GM12878 (cell line): ENCODE data around the gene C11orf98. TPM values are rescaled to one million over a fixed set of nuclear protein-coding genes. Genes with fewer than 3 reads are reported as not detected.

ENCODE experiments used
- ATAC-seq: fragments of 200-7000 bp; cut with Tn5 transposase; 3 replicates; pipeline ENCODE4 v1.9.1; 2020; ENCODE audit warnings: mild to moderate bottlenecking, moderate library complexity
- BruUV-seq: library from RNA; stranded (reverse); fragments of 400-500 nt; replicated peaks from 2 replicates; lab custom pipeline; 2021; lab: Mats Ljungman, UMichigan
- CTCF ChIA-PET: fragments of 300-600 bp; sonication (Branson Sonifier 250); formaldehyde crosslinking; extraction: SDS; loops from one replicate; lab custom pipeline; 2021; ENCODE audit warnings: inconsistent platforms; lab: Yijun Ruan, JAX
- POLR2A ChIA-PET: fragments of 350-600 bp; formaldehyde crosslinking; extraction: SDS; loops from one replicate; lab custom pipeline; 2021; ENCODE audit warnings: inconsistent platforms; lab: Charles Lee
- RAD21 ChIA-PET: fragments of 300-600 bp; sonication (Branson Sonifier 250); formaldehyde crosslinking; loops from one replicate; lab custom pipeline; 2023; ENCODE audit warnings: antibody characterized with exemption; ENCODE audit not compliant: unreplicated experiment; lab: Charles Lee
- SMC1A ChIA-PET: fragments of 300-600 bp; sonication (Branson Sonifier 250); formaldehyde crosslinking; loops from one replicate; lab custom pipeline; 2023; ENCODE audit not compliant: unreplicated experiment, uncharacterized antibody; lab: Charles Lee
- DNase-seq: peaks from one replicate; pipeline ENCODE4 v3.0.0-alpha.2; 2011; ENCODE audit warnings: low read depth, low spot score
- FAIRE-seq: peaks from 3 replicates; lab custom pipeline; 2011; peaks lifted over from hg19 to GRCh38; lab: Jason Lieb, UNC
- H2AFZ ChIP-seq: 2 replicates; pipeline ENCODE4 v1.6.0; 2011; ENCODE audit warnings: low read depth, low read length, control low read depth; ENCODE audit not compliant: control insufficient read depth
- H3K27ac ChIP-seq: 2 replicates; pipeline ENCODE4 v1.5.1; 2011; ENCODE audit warnings: control low read depth; ENCODE audit not compliant: control insufficient read depth, insufficient read depth
- H3K27me3 ChIP-seq, 2 experiments: replicated peaks in 1 of 2; 2 replicates each; pipeline versions ENCODE4 v1.6.0 to v1.6.1; 2011; ENCODE audit warnings: low read length in 1 of 2; ENCODE audit not compliant: control insufficient read depth in 2 of 2, insufficient read depth in 2 of 2
- H3K36me3 ChIP-seq, 2 experiments: 2 replicates each; pipeline ENCODE4 v1.5.1; 2011; ENCODE audit warnings: low read length in 1 of 2; ENCODE audit not compliant: control insufficient read depth in 2 of 2, insufficient read depth in 2 of 2
- H3K4me1 ChIP-seq: 2 replicates; pipeline ENCODE4 v1.6.1; 2011; ENCODE audit warnings: mild to moderate bottlenecking, low read length, moderate library complexity, mixed read lengths; ENCODE audit not compliant: control insufficient read depth, insufficient read depth
- H3K4me2 ChIP-seq: 2 replicates; pipeline ENCODE4 v1.6.0; 2011; ENCODE audit warnings: control low read depth; ENCODE audit not compliant: control insufficient read depth, insufficient read depth
- H3K4me3 ChIP-seq: fragments of 200-600 bp; sonication (generic); 2 replicates; pipeline ENCODE4 v1.5.1; 2016
- H3K79me2 ChIP-seq: 2 replicates; pipeline ENCODE4 v1.6.0; 2011; ENCODE audit warnings: low read length; ENCODE audit not compliant: control insufficient read depth, insufficient read depth
- H3K9ac ChIP-seq: 2 replicates; pipeline ENCODE4 v1.8.0; 2011; ENCODE audit warnings: low read length, control low read depth, mixed read lengths; ENCODE audit not compliant: control insufficient read depth, insufficient read depth
- H3K9me3 ChIP-seq: replicated peaks from 3 replicates; pipeline ENCODE4 v1.5.1; 2011; ENCODE audit warnings: mild to moderate bottlenecking, low read length; ENCODE audit not compliant: control insufficient read depth, insufficient read depth
- H4K20me1 ChIP-seq: 2 replicates; pipeline ENCODE4 v1.6.0; 2011; ENCODE audit not compliant: control insufficient read depth, insufficient read depth
- CBX3 ChIP-seq: fragments of 200-600 bp; sonication (generic); IDR thresholded peaks from 2 replicates; pipeline ENCODE4 v1.6.1; 2016; ENCODE audit warnings: low read depth, borderline replicate concordance
- CHD2 ChIP-seq: IDR thresholded peaks from 2 replicates; pipeline ENCODE4 v1.6.1; 2011; ENCODE audit warnings: low read depth, low read length, improper control_type of control experiment, borderline replicate concordance
- CREM ChIP-seq: IDR thresholded peaks from 2 replicates; pipeline ENCODE4 v1.6.1; 2014; ENCODE audit warnings: antibody characterized with exemption, low read depth
- FOXK2 ChIP-seq: fragments of 450-650 bp; IDR thresholded peaks from 2 replicates; pipeline ENCODE4 v1.6.1; 2017; ENCODE audit warnings: mild to moderate bottlenecking, moderate library complexity
- HCFC1 ChIP-seq: fragments of 150-350 bp; IDR thresholded peaks from 2 replicates; pipeline ENCODE4 v1.6.1; 2014; ENCODE audit warnings: low read length
- KDM1A ChIP-seq: fragments of 200-600 bp; sonication (generic); IDR thresholded peaks from 2 replicates; pipeline ENCODE4 v1.6.1; 2016; ENCODE audit warnings: borderline replicate concordance
- MXI1 ChIP-seq: fragments of 150-350 bp; IDR thresholded peaks from 2 replicates; pipeline ENCODE4 v1.6.1; 2011; ENCODE audit warnings: low read depth, mild to moderate bottlenecking, inconsistent platforms, low read length, improper control_type of control experiment
- TARDBP ChIP-seq: IDR thresholded peaks from 2 replicates; pipeline ENCODE4 v1.6.1; 2016; ENCODE audit warnings: borderline replicate concordance
- YBX1 ChIP-seq: fragments of 450-650 bp; IDR thresholded peaks from 2 replicates; pipeline ENCODE4 v1.6.1; 2016; ENCODE audit warnings: antibody characterized with exemption
- YY1 ChIP-seq: IDR thresholded peaks from 2 replicates; pipeline ENCODE4 v1.6.1; 2011; ENCODE audit warnings: low read depth, mild to moderate bottlenecking, low read length
- ZZZ3 ChIP-seq: IDR thresholded peaks from 2 replicates; pipeline ENCODE4 v1.6.1; 2011; ENCODE audit warnings: low read depth; ENCODE audit not compliant: control insufficient read depth, insufficient read length
- WGBS: methylation state at CpG from one replicate; pipeline ENCODE4 v1.1.6; 2016; ENCODE audit warnings: low lambda C conversion rate; ENCODE audit not compliant: insufficient replicate concordance, insufficient coverage; ENCODE audit errors: missing lambda C conversion rate; 5-methylcytosine and 5-hydroxymethylcytosine counted together
- in situ Hi-C: fragments of 300-500 bp; cut with MboI; formaldehyde crosslinking; loops from 9 replicates; pipeline ENCODE4 v1.14.3; 2018; ENCODE audit warnings: mixed read lengths
- intact Hi-C: fragments of 100-400 bp; cut with micrococcal nuclease; formaldehyde crosslinking; loops from one replicate; pipeline ENCODE4 v1.14.2; 2022; ENCODE audit not compliant: unreplicated experiment
- polyA plus RNA-seq, 11 experiments: library from polyadenylated mRNA; depleted of rRNA in 4 of 11; unstranded in 6 of 11; stranded (reverse) in 5 of 11; fragments of >200 nt; fragmentation: Nextera tagmentation in 4 of 11; fragmentation: Illumina TruSeq in 1 of 11; extraction: Ambion mirVana in 4 of 11; extraction: Trizol in 1 of 11; gene quantifications; 1 replicate in 1 of 11; 2 replicates in 10 of 11; pipeline versions ENCODE4 v1.2.1 to v1.2.3, GENCODE V29; 2011 to 2016; ENCODE audit warnings: inconsistent platforms in 2 of 11, missing spikeins in 2 of 11, low read depth in 1 of 11
- total RNA-seq, 4 experiments: library from RNA; depleted of rRNA in 3 of 4; stranded (reverse); fragments of >200 nt in 3 of 4; fragmentation: Illumina TruSeq in 1 of 4; extraction: Trizol in 1 of 4; gene quantifications; 2 replicates each; pipeline versions ENCODE4 v1.2.1 to v1.2.3, GENCODE V29; 2013 to 2021
- TF ChIP-seq, protein P1 (sequence below): IDR thresholded peaks from 2 replicates; pipeline ENCODE4 v1.6.1; 2012; ENCODE audit warnings: improper control_type of control experiment, low read depth, low read length; ENCODE audit not compliant: insufficient replicate concordance
- TF ChIP-seq, protein P2 (sequence below): fragments of 450-650 bp; IDR thresholded peaks from 2 replicates; pipeline ENCODE4 v1.6.1; 2017; ENCODE audit warnings: low read depth, mild to moderate bottlenecking, moderate library complexity
- TF ChIP-seq, protein P3 (sequence below): fragments of 450-650 bp; IDR thresholded peaks from 2 replicates; pipeline ENCODE4 v1.6.1; 2018; ENCODE audit warnings: borderline replicate concordance, mild to moderate bottlenecking; ENCODE audit not compliant: partially characterized antibody

The C11orf98 gene
- total and polyA plus RNA-seq, 10 of the 15 experiments (the other 5 are each of a cell fraction or from before 2014, with no cell fraction given), result 62.5 to 270 (median 162) TPM

DNA sequence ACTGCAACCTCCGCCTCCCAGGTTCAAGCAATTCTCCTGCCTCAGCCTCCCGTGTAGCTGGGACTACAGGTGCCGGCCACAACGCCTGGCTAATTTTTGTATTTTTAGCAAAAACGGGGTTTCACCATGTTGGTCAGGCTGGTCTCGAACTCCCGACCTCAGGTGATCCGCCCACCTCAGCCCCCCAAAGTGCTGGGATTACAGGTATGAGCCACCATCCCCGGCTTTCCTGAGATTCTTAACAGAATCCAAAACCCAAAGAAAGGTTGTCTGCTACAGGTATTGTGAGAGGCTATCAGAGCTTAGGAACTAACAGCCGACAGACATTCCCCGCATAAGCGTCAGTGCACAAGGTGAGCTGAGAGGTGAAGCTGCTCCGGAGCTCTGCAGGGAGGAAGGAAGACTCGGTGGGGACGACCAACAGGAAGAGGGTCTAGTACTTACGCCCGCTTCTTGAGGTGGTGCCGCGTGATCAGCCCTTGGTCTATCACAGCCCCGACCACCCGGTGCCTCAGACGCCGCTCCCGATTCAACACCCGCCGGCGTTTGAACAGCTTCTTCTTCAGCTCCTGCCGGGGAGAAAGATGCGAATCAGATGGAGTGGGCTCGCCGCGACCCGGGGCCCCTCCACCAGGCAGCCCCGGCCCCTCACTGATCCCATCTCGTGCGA is 470 bp downstream of the C11orf98 start:
- Histone ChIP-seq H3K79me2 (peaks cover 46% of the 10 kb centered on the region), H4K20me1 (no peaks in the 10 kb centered on the region), H3K27me3 (no peaks in the 10 kb centered on the region), H3K4me2 (peak overlapping the region; percentile 71), H3K9ac (peak overlapping the region; percentile 96), H3K9me3 (no peaks in the 10 kb centered on the region), H2AFZ (peak overlapping the region; percentile 91), H3K4me1 (peaks cover 7% of the 10 kb centered on the region), H3K4me3 (peak overlapping the region; percentile 95), H3K36me3 (peaks cover 5 to 12% of the 10 kb centered on the region in 2 experiments), H3K27ac (peak overlapping the region; percentile 95)
- RAD21 ChIA-PET, result interaction anchor here (0.8 to 2.7 kb wide), 31 partner anchors 9 to 240 kb away, joined by 3 to 26 read pairs (median 5); partner anchors contain the start of genes B3GAT3, EEF1G, GANAB and HNRNPUL2
- BruUV-seq, result TSS peak; percentile 77
- DNase-seq (no peak), ATAC-seq (peak; percentile 67), FAIRE-seq (peak; percentile 54)
- intact Hi-C loops, result loop anchor here (1.0 kb wide), 1 partner anchor 11 kb away; the partner anchor contains the start of gene INTS5
- WGBS, result under 1% methylated on average over 36 of the region's 36 CpGs
- SMC1A ChIA-PET, result interaction anchor here (0.6 to 3.4 kb wide), 25 partner anchors 8 to 197 kb away, joined by 3 to 41 read pairs (median 4); partner anchors contain the start of genes B3GAT3, GANAB, HNRNPUL2 and INTS5
- POLR2A ChIA-PET, result interaction anchor here (0.6 to 16.2 kb wide), 35 partner anchors 13 to 541 kb away, joined by 3 to 295 read pairs (median 5); partner anchors contain the start of genes B3GAT3, EEF1G, GANAB and HNRNPUL2
- in situ Hi-C loops, result no loop called here
- CTCF ChIA-PET, result interaction anchor here (0.6 to 2.1 kb wide), 19 partner anchors 9 to 773 kb away, joined by 3 to 11 read pairs (median 4); partner anchors contain the start of genes B3GAT3, GANAB, HNRNPUL2 and INTS5
- TF ChIP-seq, protein P1, sequence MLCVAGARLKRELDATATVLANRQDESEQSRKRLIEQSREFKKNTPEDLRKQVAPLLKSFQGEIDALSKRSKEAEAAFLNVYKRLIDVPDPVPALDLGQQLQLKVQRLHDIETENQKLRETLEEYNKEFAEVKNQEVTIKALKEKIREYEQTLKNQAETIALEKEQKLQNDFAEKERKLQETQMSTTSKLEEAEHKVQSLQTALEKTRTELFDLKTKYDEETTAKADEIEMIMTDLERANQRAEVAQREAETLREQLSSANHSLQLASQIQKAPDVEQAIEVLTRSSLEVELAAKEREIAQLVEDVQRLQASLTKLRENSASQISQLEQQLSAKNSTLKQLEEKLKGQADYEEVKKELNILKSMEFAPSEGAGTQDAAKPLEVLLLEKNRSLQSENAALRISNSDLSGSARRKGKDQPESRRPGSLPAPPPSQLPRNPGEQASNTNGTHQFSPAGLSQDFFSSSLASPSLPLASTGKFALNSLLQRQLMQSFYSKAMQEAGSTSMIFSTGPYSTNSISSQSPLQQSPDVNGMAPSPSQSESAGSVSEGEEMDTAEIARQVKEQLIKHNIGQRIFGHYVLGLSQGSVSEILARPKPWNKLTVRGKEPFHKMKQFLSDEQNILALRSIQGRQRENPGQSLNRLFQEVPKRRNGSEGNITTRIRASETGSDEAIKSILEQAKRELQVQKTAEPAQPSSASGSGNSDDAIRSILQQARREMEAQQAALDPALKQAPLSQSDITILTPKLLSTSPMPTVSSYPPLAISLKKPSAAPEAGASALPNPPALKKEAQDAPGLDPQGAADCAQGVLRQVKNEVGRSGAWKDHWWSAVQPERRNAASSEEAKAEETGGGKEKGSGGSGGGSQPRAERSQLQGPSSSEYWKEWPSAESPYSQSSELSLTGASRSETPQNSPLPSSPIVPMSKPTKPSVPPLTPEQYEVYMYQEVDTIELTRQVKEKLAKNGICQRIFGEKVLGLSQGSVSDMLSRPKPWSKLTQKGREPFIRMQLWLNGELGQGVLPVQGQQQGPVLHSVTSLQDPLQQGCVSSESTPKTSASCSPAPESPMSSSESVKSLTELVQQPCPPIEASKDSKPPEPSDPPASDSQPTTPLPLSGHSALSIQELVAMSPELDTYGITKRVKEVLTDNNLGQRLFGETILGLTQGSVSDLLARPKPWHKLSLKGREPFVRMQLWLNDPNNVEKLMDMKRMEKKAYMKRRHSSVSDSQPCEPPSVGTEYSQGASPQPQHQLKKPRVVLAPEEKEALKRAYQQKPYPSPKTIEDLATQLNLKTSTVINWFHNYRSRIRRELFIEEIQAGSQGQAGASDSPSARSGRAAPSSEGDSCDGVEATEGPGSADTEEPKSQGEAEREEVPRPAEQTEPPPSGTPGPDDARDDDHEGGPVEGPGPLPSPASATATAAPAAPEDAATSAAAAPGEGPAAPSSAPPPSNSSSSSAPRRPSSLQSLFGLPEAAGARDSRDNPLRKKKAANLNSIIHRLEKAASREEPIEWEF, result no peak
- TF ChIP-seq, protein P2, sequence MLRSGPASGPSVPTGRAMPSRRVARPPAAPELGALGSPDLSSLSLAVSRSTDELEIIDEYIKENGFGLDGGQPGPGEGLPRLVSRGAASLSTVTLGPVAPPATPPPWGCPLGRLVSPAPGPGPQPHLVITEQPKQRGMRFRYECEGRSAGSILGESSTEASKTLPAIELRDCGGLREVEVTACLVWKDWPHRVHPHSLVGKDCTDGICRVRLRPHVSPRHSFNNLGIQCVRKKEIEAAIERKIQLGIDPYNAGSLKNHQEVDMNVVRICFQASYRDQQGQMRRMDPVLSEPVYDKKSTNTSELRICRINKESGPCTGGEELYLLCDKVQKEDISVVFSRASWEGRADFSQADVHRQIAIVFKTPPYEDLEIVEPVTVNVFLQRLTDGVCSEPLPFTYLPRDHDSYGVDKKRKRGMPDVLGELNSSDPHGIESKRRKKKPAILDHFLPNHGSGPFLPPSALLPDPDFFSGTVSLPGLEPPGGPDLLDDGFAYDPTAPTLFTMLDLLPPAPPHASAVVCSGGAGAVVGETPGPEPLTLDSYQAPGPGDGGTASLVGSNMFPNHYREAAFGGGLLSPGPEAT, result peak; percentile 69
- TF ChIP-seq HCFC1, result no peak
- no peak for TF ChIP-seq MXI1
- no peak for TF ChIP-seq CHD2
- TF ChIP-seq, protein P3, sequence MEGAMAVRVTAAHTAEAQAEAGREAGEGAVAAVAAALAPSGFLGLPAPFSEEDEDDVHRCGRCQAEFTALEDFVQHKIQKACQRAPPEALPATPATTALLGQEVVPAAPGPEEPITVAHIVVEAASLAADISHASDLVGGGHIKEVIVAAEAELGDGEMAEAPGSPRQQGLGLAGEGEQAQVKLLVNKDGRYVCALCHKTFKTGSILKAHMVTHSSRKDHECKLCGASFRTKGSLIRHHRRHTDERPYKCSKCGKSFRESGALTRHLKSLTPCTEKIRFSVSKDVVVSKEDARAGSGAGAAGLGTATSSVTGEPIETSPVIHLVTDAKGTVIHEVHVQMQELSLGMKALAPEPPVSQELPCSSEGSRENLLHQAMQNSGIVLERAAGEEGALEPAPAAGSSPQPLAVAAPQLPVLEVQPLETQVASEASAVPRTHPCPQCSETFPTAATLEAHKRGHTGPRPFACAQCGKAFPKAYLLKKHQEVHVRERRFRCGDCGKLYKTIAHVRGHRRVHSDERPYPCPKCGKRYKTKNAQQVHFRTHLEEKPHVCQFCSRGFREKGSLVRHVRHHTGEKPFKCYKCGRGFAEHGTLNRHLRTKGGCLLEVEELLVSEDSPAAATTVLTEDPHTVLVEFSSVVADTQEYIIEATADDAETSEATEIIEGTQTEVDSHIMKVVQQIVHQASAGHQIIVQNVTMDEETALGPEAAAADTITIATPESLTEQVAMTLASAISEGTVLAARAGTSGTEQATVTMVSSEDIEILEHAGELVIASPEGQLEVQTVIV, result no peak
- TF ChIP-seq ZZZ3, result no peak
- no peak for TF ChIP-seq YBX1
- no peak for TF ChIP-seq FOXK2
- no peak for TF ChIP-seq TARDBP
- TF ChIP-seq KDM1A, result no peak
- TF ChIP-seq CBX3, result no peak
- no peak for TF ChIP-seq CREM
- no peak for TF ChIP-seq YY1
